ENCODE measurements around the gene FBXO15. TPM values are rescaled to one million over a fixed set of nuclear protein-coding genes. Genes with fewer than 3 reads are reported as not detected.

FBXO15 gene
- total RNA-seq, 4 donors from 2014 or later = 0.54 to 1.9 (median 0.72) TPM

GRCh38 chr18:74152270-74152669 is 4.6 kb upstream of the FBXO15 start:
- Histone ChIP-seq H3K4me1 (peaks cover 1 to 7% of the 10 kb centered on the region in 2 donors), H3K27ac (no peak overlapping the region), H3K9me3 (no peaks in the 10 kb centered on the region), H3K36me3 (peaks cover 14 to 16% of the 10 kb centered on the region in 2 donors), H3K27me3 (no peaks in the 10 kb centered on the region), H3K4me3 (replicated peaks in 1 of 3) (no peak overlapping the region)
- no peak for DNase-seq
- intact Hi-C loops (cut with DNase I) = loop anchor here (10.0 kb wide), 1 partner anchor 343 kb away; the partner anchor contains the start of gene CNDP2
- 84 to 85% methylated on average over 6 of the region's 6 CpGs for WGBS, 2 donors
- TF ChIP-seq POLR2A (IDR thresholded peaks at IDR 0.05) = no peak
- TF ChIP-seq, protein P1, sequence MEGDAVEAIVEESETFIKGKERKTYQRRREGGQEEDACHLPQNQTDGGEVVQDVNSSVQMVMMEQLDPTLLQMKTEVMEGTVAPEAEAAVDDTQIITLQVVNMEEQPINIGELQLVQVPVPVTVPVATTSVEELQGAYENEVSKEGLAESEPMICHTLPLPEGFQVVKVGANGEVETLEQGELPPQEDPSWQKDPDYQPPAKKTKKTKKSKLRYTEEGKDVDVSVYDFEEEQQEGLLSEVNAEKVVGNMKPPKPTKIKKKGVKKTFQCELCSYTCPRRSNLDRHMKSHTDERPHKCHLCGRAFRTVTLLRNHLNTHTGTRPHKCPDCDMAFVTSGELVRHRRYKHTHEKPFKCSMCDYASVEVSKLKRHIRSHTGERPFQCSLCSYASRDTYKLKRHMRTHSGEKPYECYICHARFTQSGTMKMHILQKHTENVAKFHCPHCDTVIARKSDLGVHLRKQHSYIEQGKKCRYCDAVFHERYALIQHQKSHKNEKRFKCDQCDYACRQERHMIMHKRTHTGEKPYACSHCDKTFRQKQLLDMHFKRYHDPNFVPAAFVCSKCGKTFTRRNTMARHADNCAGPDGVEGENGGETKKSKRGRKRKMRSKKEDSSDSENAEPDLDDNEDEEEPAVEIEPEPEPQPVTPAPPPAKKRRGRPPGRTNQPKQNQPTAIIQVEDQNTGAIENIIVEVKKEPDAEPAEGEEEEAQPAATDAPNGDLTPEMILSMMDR (IDR thresholded peaks at IDR 0.05) = no peak

- Histone ChIP-seq H3K4me3 (replicated peaks in 1 of 3) (no peak overlapping the region), H3K9me3 (no peaks in the 10 kb centered on the region), H3K27ac (no peak overlapping the region), H3K36me3 (no peaks in the 10 kb centered on the region), H3K27me3 (no peaks in the 10 kb centered on the region), H3K4me1 (peaks cover 6 to 11% of the 10 kb centered on the region in 2 donors)
- 85% methylated on average over 5 of the region's 5 CpGs for WGBS, 2 donors
- TF ChIP-seq, protein P1 (IDR thresholded peaks at IDR 0.05) = no peak
- TF ChIP-seq POLR2A (IDR thresholded peaks at IDR 0.05) = no peak
- intact Hi-C loops (cut with DNase I) = loop anchor here (10.0 kb wide), 1 partner anchor 345 kb away; the partner anchor contains the start of gene CNDP2
- DNase-seq = no peak
Measured at GRCh38 chr18:74149878-74150277, 2.2 kb upstream of the FBXO15 start.

DNA sequence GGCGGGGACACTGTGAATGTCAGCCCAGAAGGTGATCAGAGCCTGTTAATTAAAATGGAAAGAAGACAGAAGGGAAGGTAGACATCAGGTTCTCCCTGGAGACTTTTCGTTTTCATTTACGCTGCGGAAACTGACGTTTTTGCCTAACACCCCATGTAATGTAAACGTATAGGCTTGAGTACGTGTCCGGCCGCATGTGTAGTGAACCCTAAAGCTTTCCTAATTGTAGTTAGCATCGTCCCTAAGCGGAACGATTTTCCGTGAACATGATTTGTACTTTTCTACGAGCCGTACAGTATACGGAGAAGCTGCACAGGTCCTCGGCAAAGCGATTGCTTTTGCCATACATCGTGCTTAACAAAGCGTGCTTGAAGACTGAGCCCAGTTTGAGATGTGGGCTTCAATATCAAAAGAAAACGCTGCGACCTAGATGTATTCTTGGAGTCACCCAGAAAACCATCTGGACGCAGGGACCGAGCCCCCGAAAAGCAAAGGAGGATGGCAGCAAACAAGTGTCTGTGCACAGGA is 973 bp upstream of the FBXO15 start:
- Histone ChIP-seq H3K36me3 (no peaks in the 10 kb centered on the region), H3K27me3 (no peaks in the 10 kb centered on the region), H3K4me1 (peaks cover 6 to 11% of the 10 kb centered on the region in 2 donors), H3K27ac (peak overlapping the region in 2 of 3 donors; percentile 73 to 98), H3K9me3 (no peaks in the 10 kb centered on the region), H3K4me3 (replicated peaks in 1 of 3) (peak overlapping the region; percentile 37 to 79 (median 77))
- intact Hi-C loops (cut with DNase I) = no loop called here
- DNase-seq = no peak
- 0 to 1% methylated on average over 25 of the region's 25 CpGs for WGBS, 2 donors
- TF ChIP-seq POLR2A (IDR thresholded peaks at IDR 0.05) = peak in 1 of 2 donors; percentile 46
- TF ChIP-seq, protein P1 (IDR thresholded peaks at IDR 0.05) = no peak

GRCh38 chr18:74147491-74147778 is 199 bp downstream of the FBXO15 start:
- Histone ChIP-seq H3K27me3 (no peaks in the 10 kb centered on the region), H3K4me3 (replicated peaks in 1 of 3) (peak overlapping the region; percentile 51 to 79 (median 77)), H3K27ac (peak overlapping the region in 2 of 3 donors; percentile 93 to 98), H3K9me3 (no peaks in the 10 kb centered on the region), H3K36me3 (no peaks in the 10 kb centered on the region), H3K4me1 (peaks cover 6 to 11% of the 10 kb centered on the region in 2 donors)
- TF ChIP-seq POLR2A (IDR thresholded peaks at IDR 0.05) = no peak
- TF ChIP-seq, protein P1 (IDR thresholded peaks at IDR 0.05) = peak in 1 of 6 experiments; percentile 14
- DNase-seq = no peak
- 0 to 3% methylated on average over 7 to 10 of the region's 28 CpGs for WGBS, 2 donors
- intact Hi-C loops (cut with DNase I) = no loop called here

DNA sequence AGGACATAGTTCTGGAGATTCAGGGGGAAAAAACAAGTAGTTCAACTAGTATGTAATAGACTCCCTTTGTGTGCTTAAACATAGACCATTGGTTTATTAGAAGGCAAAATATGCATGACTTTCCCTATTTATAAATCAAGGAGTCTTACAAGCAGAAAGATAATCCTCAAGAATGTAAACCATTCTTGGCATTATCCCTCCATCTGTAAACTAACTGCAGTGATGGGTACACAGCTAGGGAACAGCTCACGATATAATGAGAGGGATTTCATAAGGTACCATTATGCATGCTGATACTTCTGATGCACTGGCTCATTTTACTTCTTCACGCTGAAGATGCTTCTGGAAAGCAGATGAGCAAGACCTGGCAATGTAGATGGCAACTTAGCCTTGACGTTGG is 878 bp downstream of the FBXO15 start:
- Histone ChIP-seq H3K27me3 (no peaks in the 10 kb centered on the region), H3K4me1 (peaks cover 6 to 11% of the 10 kb centered on the region in 2 donors), H3K36me3 (no peaks in the 10 kb centered on the region), H3K9me3 (no peaks in the 10 kb centered on the region), H3K4me3 (replicated peaks in 1 of 3) (no peak overlapping the region), H3K27ac (no peak overlapping the region)
- TF ChIP-seq, protein P1 (IDR thresholded peaks at IDR 0.05) = no peak
- TF ChIP-seq POLR2A (IDR thresholded peaks at IDR 0.05) = no peak
- no peak for DNase-seq
- 46 to 47% methylated on average over 3 of the region's 3 CpGs for WGBS, 2 donors
- intact Hi-C loops (cut with DNase I) = no loop called here

All from thyroid gland (tissue), 4 donors.